OCI-LY1 (cell line): Measurements from ENCODE around the gene FOXB1.

Experiments
- H2AFZ ChIP-seq: fragments of 200-600 bp; sonication (generic), shearing (Covaris generic); 2 replicates; pipeline ENCODE4 v1.6.0; 2014; ENCODE audit warnings: antibody characterized with exemption, mild to moderate bottlenecking, low read length
- H3F3A ChIP-seq: fragments of 200-600 bp; sonication (generic), shearing (Covaris generic); 2 replicates; pipeline ENCODE4 v1.6.0; 2014; ENCODE audit warnings: mild to moderate bottlenecking, antibody characterized with exemption, low read length, moderate library complexity; ENCODE audit not compliant: insufficient read depth
- H3K27ac ChIP-seq: fragments of 200-600 bp; sonication (generic); 2 replicates; pipeline ENCODE4 v1.5.1; 2014; ENCODE audit warnings: low read length, mixed run types, mild to moderate bottlenecking, low read depth; ENCODE audit not compliant: poor library complexity, severe bottlenecking
- H3K27me3 ChIP-seq: fragments of 200-600 bp; sonication (generic); 2 replicates; pipeline ENCODE4 v1.6.0; 2014; ENCODE audit warnings: antibody characterized with exemption, mild to moderate bottlenecking, low read length, moderate library complexity; ENCODE audit not compliant: insufficient read depth
- H3K36me3 ChIP-seq: fragments of 200-600 bp; sonication (generic); 2 replicates; pipeline ENCODE4 v1.6.1; 2014; ENCODE audit warnings: mild to moderate bottlenecking, antibody characterized with exemption, low read length, moderate library complexity, mixed read lengths; ENCODE audit not compliant: insufficient read depth
- H3K4me1 ChIP-seq: fragments of 200-600 bp; sonication (generic); 2 replicates; pipeline ENCODE4 v1.5.1; 2014; ENCODE audit warnings: mild to moderate bottlenecking, low read length, moderate library complexity; ENCODE audit not compliant: insufficient read depth, severe bottlenecking
- H3K4me2 ChIP-seq: fragments of 200-600 bp; sonication (generic), shearing (Covaris generic); 2 replicates; pipeline ENCODE4 v1.6.1; 2014; ENCODE audit warnings: low read length
- H3K4me3 ChIP-seq: fragments of 200-600 bp; sonication (generic); 2 replicates; pipeline ENCODE4 v1.5.1; 2014; ENCODE audit warnings: low read length, low read depth, mild to moderate bottlenecking, mixed read lengths; ENCODE audit not compliant: poor library complexity, severe bottlenecking
- H3K79me2 ChIP-seq: fragments of 200-600 bp; shearing (Covaris generic); 2 replicates; pipeline ENCODE4 v1.6.1; 2016; ENCODE audit warnings: mixed run types, low read length, mixed read lengths; ENCODE audit not compliant: insufficient read depth
- H3K9ac ChIP-seq: fragments of 200-600 bp; sonication (generic), shearing (Covaris generic); 2 replicates; pipeline ENCODE4 v1.6.1; 2014; ENCODE audit warnings: mild to moderate bottlenecking, low read length, mixed read lengths
- H3K9me2 ChIP-seq: fragments of 200-600 bp; sonication (generic), shearing (Covaris generic); 2 replicates; pipeline ENCODE4 v1.6.1; 2014; ENCODE audit warnings: low read depth, mild to moderate bottlenecking, low read length, mixed read lengths
- H3K9me3 ChIP-seq: fragments of 200-600 bp; shearing (Covaris generic); 2 replicates; pipeline ENCODE4 v1.6.1; 2014; ENCODE audit warnings: low read length, mixed read lengths
- H4K20me1 ChIP-seq: fragments of 200-600 bp; sonication (generic), shearing (Covaris generic); 2 replicates; pipeline ENCODE4 v1.6.0; 2016; ENCODE audit warnings: mild to moderate bottlenecking, low read length; ENCODE audit not compliant: insufficient read depth
- CTCF ChIP-seq: fragments of 200-600 bp; sonication (generic), shearing (Covaris generic); IDR thresholded peaks from 2 replicates; pipeline ENCODE4 v1.5.1; 2017; ENCODE audit warnings: mild to moderate bottlenecking, antibody characterized with exemption, low read length, moderate library complexity, mixed read lengths
- EZH2 ChIP-seq: fragments of 200-600 bp; sonication (generic), shearing (Covaris generic); IDR thresholded peaks from 2 replicates; pipeline ENCODE4 v1.8.0; 2017; ENCODE audit warnings: borderline replicate concordance, mixed run types, mild to moderate bottlenecking, antibody characterized with exemption, low read length, moderate library complexity, mixed read lengths

FOXB1 gene

GRCh38 chr15:59963322-59963721 lies 40.8 kb upstream of the FOXB1 start:
- H3K4me3 ChIP-seq, result no peak overlapping the region
- H3K9me2 ChIP-seq, result no peaks in the 10 kb centered on the region
- no peaks in the 10 kb centered on the region for H3K27me3 ChIP-seq
- H3K36me3 ChIP-seq, result no peaks in the 10 kb centered on the region
- H3K27ac ChIP-seq, result no peak overlapping the region
- H3K79me2 ChIP-seq, result no peaks in the 10 kb centered on the region
- TF ChIP-seq EZH2 (no peak), CTCF (no peak)
- H3K4me2 ChIP-seq, result no peak overlapping the region
- no peaks in the 10 kb centered on the region for H3K4me1 ChIP-seq
- H2AFZ ChIP-seq, result no peak overlapping the region
- no peaks in the 10 kb centered on the region for H3K9me3 ChIP-seq
- H3K9ac ChIP-seq, result no peak overlapping the region
- no peaks in the 10 kb centered on the region for H3F3A ChIP-seq
- H4K20me1 ChIP-seq, result no peaks in the 10 kb centered on the region

GRCh38 chr15:59963925-59964324 lies 40.2 kb upstream of the FOXB1 start:
- H3K9me3 ChIP-seq, result no peaks in the 10 kb centered on the region
- H3K9me2 ChIP-seq, result no peaks in the 10 kb centered on the region
- TF ChIP-seq CTCF (no peak), EZH2 (no peak)
- no peak overlapping the region for H3K4me3 ChIP-seq
- H4K20me1 ChIP-seq, result no peaks in the 10 kb centered on the region
- H3K4me1 ChIP-seq, result no peaks in the 10 kb centered on the region
- no peak overlapping the region for H3K4me2 ChIP-seq
- H3K27me3 ChIP-seq, result no peaks in the 10 kb centered on the region
- no peaks in the 10 kb centered on the region for H3K36me3 ChIP-seq
- H3F3A ChIP-seq, result no peaks in the 10 kb centered on the region
- no peak overlapping the region for H3K27ac ChIP-seq
- H3K9ac ChIP-seq, result no peak overlapping the region
- H3K79me2 ChIP-seq, result no peaks in the 10 kb centered on the region
- H2AFZ ChIP-seq, result no peak overlapping the region

DNA sequence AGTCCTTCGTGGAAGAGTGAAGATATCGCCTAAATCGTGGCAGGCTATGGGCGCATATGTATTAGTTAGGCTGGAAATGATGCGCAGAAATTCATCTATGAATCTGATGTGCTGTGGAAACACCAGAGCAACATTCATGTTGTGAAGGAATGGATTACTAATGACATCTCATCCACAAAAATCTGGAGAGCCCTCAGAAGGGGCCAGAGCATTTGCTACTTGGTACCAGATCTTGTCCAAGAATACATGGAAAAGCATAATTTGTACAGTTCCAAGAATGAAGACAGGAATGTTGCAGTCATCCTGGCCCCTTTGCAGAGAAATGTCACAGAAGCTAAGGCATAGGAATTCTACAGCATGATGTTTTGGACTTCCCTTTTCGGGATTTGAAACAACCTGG lies 38.4 kb upstream of the FOXB1 start:
- no peak overlapping the region for H3K27ac ChIP-seq

More for the DNA sequence above, 38.4 kb upstream of the FOXB1 start:
- Histone ChIP-seq H3K9ac (no peak overlapping the region), H4K20me1 (no peaks in the 10 kb centered on the region), H3K4me2 (no peak overlapping the region), H3K9me3 (no peaks in the 10 kb centered on the region), H3K4me3 (no peak overlapping the region), H3F3A (no peaks in the 10 kb centered on the region), H3K27me3 (no peaks in the 10 kb centered on the region), H3K9me2 (no peaks in the 10 kb centered on the region), H3K4me1 (no peaks in the 10 kb centered on the region), H2AFZ (no peak overlapping the region), H3K79me2 (no peaks in the 10 kb centered on the region), H3K36me3 (no peaks in the 10 kb centered on the region)
- TF ChIP-seq CTCF (no peak), EZH2 (no peak)
